Stimulated activated CD4-positive, alpha-beta T cell treated with anti-CD3 and anti-CD28 coated beads, Interleukin-2, amount 100 ng/mL, for 24 hours (primary cell): ENCODE measurements around the gene TEKT5.
"Not testable (repeated sequence)": the region's sequence is repeated elsewhere in the genome, so short reads cannot be mapped to it uniquely, and the experiment has no call there.

Experiments
- DNase-seq, 2 donors: peaks; one replicate each; pipeline ENCODE4 v3.0.0-alpha.2; 2020

TEKT5 gene

GRCh38 chr16:10684511-10685151, 10.1 kb downstream of the TEKT5 start:
- no peak for DNase-seq

- no peak for DNase-seq
Observed at GRCh38 chr16:10683170-10683569, 11.6 kb downstream of the TEKT5 start.

- DNase-seq = no peak
Observed at GRCh38 chr16:10682604-10683003, 12.1 kb downstream of the TEKT5 start.

GRCh38 chr16:10681310-10682308, 13.1 kb downstream of the TEKT5 start:
- DNase-seq = no peak

GRCh38 chr16:10679921-10680320, 14.8 kb downstream of the TEKT5 start:
- DNase-seq = no peak

GRCh38 chr16:10679441-10679840, 15.3 kb downstream of the TEKT5 start:
- DNase-seq = not testable (repeated sequence)

- no peak for DNase-seq
Observed at GRCh38 chr16:10678655-10679054, 16.1 kb downstream of the TEKT5 start.

GRCh38 chr16:10676284-10676683, 18.4 kb downstream of the TEKT5 start:
- no peak for DNase-seq

GRCh38 chr16:10675861-10676260, 18.9 kb downstream of the TEKT5 start:
- DNase-seq = no peak

- no peak for DNase-seq
Observed at GRCh38 chr16:10675216-10675615, 19.5 kb downstream of the TEKT5 start.

GRCh38 chr16:10671729-10672128, 23.0 kb downstream of the TEKT5 start:
- DNase-seq = no peak

GRCh38 chr16:10669791-10670190, 24.9 kb downstream of the TEKT5 start:
- DNase-seq = no peak

- peak in 1 of 2 donors; percentile 14 for DNase-seq
Observed at GRCh38 chr16:10668322-10669045, 26.2 kb downstream of the TEKT5 start.

- no peak for DNase-seq
Observed at GRCh38 chr16:10667239-10667638, 27.5 kb downstream of the TEKT5 start.

GRCh38 chr16:10666291-10666690, 28.4 kb downstream of the TEKT5 start:
- no peak for DNase-seq

- no peak for DNase-seq
Observed at GRCh38 chr16:10665166-10665565, 29.6 kb downstream of the TEKT5 start.

- DNase-seq = no peak
Observed at GRCh38 chr16:10664720-10665126, 30.0 kb downstream of the TEKT5 start.

GRCh38 chr16:10663744-10664143, 31.0 kb downstream of the TEKT5 start:
- no peak for DNase-seq

GRCh38 chr16:10663146-10663545, 31.6 kb downstream of the TEKT5 start:
- no peak for DNase-seq

- no peak for DNase-seq
Observed at GRCh38 chr16:10662212-10662611, 32.5 kb downstream of the TEKT5 start.

- DNase-seq = no peak
Observed at GRCh38 chr16:10661737-10662136, 33.0 kb downstream of the TEKT5 start.

- no peak for DNase-seq
Observed at GRCh38 chr16:10660950-10661635, 33.6 kb downstream of the TEKT5 start.

- DNase-seq = no peak
Observed at GRCh38 chr16:10658943-10659342, 35.8 kb downstream of the TEKT5 start.
